ENCODE data around the gene ETNK2.

Gene ETNK2

GRCh38 chr1:204174958-204175357 lies 23.1 kb upstream of the ETNK2 start:
- no peak for DNase-seq

DNA sequence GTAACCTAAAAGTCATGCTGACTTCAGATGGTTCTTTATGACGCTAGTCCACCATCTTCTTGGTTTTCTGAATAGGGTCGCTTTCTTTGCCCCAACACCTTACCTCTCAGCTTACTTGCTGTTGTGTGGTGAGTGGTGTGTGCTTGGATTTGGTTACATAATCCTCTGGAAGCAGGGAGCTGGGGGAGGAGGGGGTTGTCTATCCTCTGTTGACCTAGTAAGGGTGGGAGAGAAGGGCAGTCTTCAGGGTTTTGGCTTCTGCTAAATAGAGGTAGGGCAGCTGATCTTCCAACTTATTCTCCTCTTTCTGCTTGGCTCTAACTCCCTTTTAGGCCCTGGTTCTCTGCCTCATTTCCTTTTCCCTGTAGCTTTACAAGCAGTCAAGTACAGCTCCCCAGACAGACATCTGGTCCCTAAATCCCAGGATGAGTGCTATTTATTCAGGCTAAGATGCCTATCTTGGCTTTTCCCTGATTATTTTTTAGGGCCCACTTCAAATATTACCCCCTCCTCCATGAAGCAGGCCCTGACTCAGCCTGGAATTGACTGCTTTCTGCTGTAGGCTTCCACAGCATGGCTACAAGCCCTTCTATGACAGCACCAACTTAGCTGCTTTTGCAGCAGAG lies 20.7 kb upstream of the ETNK2 start:
- no peak for DNase-seq

- no peak for DNase-seq
Observed at GRCh38 chr1:204171751-204172178, 19.9 kb upstream of the ETNK2 start.

GRCh38 chr1:204170494-204171155 lies 18.8 kb upstream of the ETNK2 start:
- DNase-seq, result no peak

GRCh38 chr1:204169858-204170257 lies 18.0 kb upstream of the ETNK2 start:
- DNase-seq, result peak in 1 of 2 donors; percentile 11

DNA sequence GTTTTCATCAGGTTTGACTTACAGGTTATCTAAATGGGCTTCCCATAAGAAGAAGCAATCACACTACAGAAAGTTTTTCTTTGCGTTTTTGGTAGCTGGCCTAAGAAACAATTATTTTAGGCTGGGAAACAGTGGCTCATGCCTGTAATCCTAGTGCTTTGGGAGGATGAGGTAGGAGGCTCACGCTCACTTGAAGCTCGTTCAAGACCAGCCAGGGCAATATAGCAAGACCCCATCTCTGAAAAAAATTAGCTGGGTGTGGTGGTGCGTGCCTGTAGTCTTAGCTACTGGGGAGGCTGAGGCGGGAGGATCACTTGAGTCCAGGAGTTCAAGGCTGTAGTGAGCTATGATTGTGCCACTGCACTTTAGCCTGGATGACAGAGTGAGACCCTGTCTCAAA lies 15.9 kb upstream of the ETNK2 start:
- DNase-seq, result no peak

GRCh38 chr1:204166219-204166618 lies 14.4 kb upstream of the ETNK2 start, which contains the start of gene REN:
TSS of gene REN (minus strand) at chr1:204166337. CDS start at chr1:204166293, 44 bp downstream.
- DNase-seq, result no peak

- DNase-seq, result peak; percentile 72 to 77
Observed at GRCh38 chr1:204162494-204163074, 10.7 kb upstream of the ETNK2 start.

- DNase-seq, result no peak
Observed at GRCh38 chr1:204161609-204162493, 10.0 kb upstream of the ETNK2 start.

GRCh38 chr1:204157962-204158361 lies 6.1 kb upstream of the ETNK2 start:
- no peak for DNase-seq

GRCh38 chr1:204155881-204156280 lies 4.0 kb upstream of the ETNK2 start:
- DNase-seq, result no peak

- no peak for DNase-seq
Observed at GRCh38 chr1:204154568-204155255, 2.9 kb upstream of the ETNK2 start.

GRCh38 chr1:204153667-204154066 lies 1.8 kb upstream of the ETNK2 start:
- DNase-seq, result no peak

GRCh38 chr1:204152310-204153044 lies 633 bp upstream of the ETNK2 start:
- no peak for DNase-seq

DNA sequence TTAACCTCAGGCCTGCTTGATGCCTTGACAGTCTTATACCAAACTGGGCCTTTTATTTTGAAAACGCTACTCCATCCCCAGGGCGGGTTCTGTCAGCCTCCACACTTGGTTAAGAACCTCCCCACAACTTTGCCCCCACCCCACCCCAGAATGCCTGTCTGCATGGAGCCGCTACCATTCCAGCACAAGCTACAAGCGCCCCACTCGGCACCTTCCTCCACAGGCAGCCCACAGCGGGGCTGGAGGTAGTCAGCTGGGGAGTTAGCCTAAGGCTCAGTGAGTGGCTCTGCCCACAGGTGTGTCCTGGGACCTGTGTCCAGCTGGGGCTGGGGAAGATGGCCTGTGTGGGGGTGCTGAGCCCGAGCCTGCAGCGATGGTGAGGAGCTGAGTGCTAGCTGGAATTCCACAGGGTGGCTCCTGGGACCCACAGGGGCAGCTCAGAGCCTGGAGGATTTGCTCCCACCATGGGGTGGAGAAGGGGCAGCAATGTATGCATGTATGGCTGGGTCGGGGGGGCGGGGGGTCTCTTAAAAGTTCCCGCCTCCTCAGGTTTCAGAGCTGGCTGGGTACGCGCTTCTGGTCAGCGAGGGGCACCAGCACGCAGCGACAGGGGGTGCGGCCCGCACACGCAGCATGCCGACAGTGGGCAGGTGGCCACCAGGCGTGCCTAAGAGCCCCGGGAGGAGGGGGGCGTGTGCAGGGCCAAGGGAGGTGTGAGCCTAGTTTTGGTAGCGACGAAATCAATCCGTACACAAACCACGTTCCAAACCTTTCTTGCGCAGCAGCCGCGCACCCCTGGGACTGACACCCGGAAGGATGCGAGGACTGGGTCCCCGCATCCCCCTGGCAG lies 917 bp downstream of the ETNK2 start:
- no peak for DNase-seq

GRCh38 chr1:204149635-204150565 lies 1.9 kb downstream of the ETNK2 start:
- DNase-seq, result no peak

DNA sequence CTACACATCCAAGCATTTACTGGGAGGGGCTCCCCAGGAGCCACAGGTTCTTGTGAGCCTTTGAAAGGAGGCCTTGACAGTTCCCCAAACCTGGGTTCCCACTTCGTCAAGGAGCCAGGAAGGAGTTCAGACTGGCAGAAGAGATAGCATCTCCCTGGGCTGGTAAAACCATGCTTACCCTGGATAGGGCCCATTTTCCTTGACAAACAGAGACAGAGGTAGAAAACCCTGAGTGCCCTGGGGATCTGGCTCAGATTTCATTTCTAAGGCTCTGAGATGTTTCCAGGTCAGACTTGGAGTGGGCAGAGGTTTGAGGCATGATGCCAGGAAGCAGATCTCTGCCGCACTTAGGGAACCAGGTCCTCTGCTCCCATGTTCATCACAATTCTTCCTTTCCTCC lies 2.7 kb downstream of the ETNK2 start:
- no peak for DNase-seq

- DNase-seq, result no peak
Observed at GRCh38 chr1:204147406-204148383, 4.1 kb downstream of the ETNK2 start.

DNA sequence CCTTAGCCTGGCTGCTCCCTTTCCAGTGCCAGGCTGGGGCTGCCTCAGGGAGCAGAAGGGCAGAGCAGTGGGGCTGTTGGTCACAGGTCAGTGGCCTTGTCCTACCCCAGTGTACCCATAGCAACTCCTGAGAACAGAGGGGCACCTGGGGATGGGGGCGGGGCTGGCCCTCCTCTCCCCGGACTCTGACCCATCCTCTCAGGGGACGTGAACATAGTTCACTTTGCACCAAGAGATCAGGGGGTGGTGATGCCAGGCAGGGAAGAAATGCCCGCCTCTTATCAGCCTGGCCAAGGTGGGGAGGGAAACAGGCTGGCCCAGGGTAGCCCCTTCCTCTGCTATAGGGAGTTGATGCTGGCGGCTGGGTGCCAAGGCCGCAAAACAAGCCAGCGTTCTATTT lies 4.9 kb downstream of the ETNK2 start:
- DNase-seq, result no peak
